KMS-11 (cell line): ENCODE results near the gene CSMD2.

ENCODE experiments used
- H2AFZ ChIP-seq: fragments of 200-600 bp; sonication (generic); 2 replicates; pipeline ENCODE4 v1.6.1; 2016; ENCODE audit warnings: antibody characterized with exemption, mixed run types, low read depth
- H3K27ac ChIP-seq: fragments of 200-600 bp; sonication (generic); 2 replicates; pipeline ENCODE4 v1.6.1; 2016; ENCODE audit warnings: mild to moderate bottlenecking, mixed run types
- H3K27me3 ChIP-seq: fragments of 200-600 bp; sonication (generic); 2 replicates; pipeline ENCODE4 v1.6.1; 2017; ENCODE audit warnings: mild to moderate bottlenecking, low read depth, mixed run types, moderate library complexity; ENCODE audit not compliant: insufficient read depth
- H3K36me3 ChIP-seq: fragments of 200-600 bp; sonication (generic); 2 replicates; pipeline ENCODE4 v1.6.1; 2017; ENCODE audit warnings: mild to moderate bottlenecking, mixed run types; ENCODE audit not compliant: insufficient read depth
- H3K4me1 ChIP-seq: fragments of 200-600 bp; sonication (generic); 2 replicates; pipeline ENCODE4 v1.6.1; 2016; ENCODE audit warnings: mild to moderate bottlenecking, low read depth, mixed run types; ENCODE audit not compliant: poor library complexity, severe bottlenecking
- H3K4me2 ChIP-seq: fragments of 200-600 bp; sonication (generic); 2 replicates; pipeline ENCODE4 v1.7.0; 2016; ENCODE audit warnings: mild to moderate bottlenecking, mixed run types
- H3K4me3 ChIP-seq: fragments of 200-600 bp; sonication (generic); IDR thresholded peaks from 2 replicates; pipeline ENCODE4 v1.6.1; 2017; ENCODE audit warnings: low read depth, low read length, mixed read lengths; ENCODE audit not compliant: insufficient read depth
- H3K79me2 ChIP-seq: fragments of 200-600 bp; sonication (generic); 2 replicates; pipeline ENCODE4 v1.6.1; 2016; ENCODE audit warnings: low read depth, mixed run types; ENCODE audit not compliant: insufficient read depth
- H3K9ac ChIP-seq: fragments of 200-600 bp; sonication (generic); 2 replicates; pipeline ENCODE4 v1.6.1; 2016; ENCODE audit warnings: mild to moderate bottlenecking, mixed run types
- H4K20me1 ChIP-seq: fragments of 200-600 bp; sonication (generic); 2 replicates; pipeline ENCODE4 v1.6.1; 2016; ENCODE audit warnings: mild to moderate bottlenecking, mixed run types; ENCODE audit not compliant: insufficient read depth
- TF ChIP-seq, protein P1 (sequence below): fragments of 200-600 bp; sonication (generic); conservative IDR thresholded peaks from 2 replicates; pipeline ENCODE4 v1.6.1; 2017; ENCODE audit warnings: low read depth, mild to moderate bottlenecking, antibody characterized with exemption, low read length, moderate library complexity, mixed read lengths

Gene CSMD2

DNA sequence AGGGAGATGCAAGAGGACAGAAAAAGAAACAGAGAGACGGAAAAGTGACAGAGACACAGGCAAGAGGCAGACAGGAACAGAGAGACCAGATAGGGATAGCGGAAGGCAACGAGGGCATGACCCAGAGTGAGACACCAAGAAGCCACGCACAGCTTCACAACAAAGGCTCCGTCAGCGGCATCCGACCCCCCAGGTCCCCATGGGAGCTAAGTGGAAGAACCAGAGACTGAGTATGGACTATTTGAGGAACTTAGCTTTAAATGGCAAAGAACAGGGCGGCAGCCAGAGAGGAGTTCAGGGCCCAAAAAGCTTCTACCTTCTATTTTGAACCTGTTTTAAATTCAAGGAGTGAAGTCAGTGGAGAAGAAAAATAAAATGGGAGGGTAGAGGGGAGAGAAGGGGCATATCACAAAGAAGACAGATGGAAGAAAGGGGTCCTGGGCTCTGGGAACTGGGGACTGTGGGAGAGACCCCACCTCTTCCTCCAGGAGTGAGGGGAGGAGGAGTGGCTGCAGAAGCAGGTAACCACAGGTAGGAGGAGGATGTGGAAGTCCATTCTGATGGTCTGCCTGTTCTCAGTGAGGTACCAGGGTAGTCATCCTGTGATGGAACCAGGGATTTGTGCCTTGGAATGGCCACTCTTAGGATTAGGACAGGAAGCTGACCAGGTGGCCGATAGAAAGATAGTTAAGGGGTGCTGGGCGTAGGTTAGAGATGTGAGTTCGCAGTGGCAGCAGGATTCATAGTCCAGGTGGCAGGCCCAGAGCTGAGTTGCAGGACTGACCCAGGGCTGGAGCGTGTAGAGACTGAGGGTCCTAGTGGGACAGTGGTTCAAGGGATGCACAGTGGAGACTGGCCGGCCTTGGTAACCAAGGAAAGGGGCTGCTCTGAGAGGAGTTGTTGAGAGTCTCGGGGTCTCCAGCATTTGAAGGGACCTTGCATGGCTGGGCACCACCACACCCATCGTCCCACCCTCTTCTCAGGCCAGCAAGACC lies 37.7 kb downstream of the CSMD2 start:
- H3K4me3 ChIP-seq: no peak overlapping the region
- no peak overlapping the region for H2AFZ ChIP-seq
- no peaks in the 10 kb centered on the region for H3K27me3 ChIP-seq
- no peak overlapping the region for H3K27ac ChIP-seq
- no peaks in the 10 kb centered on the region for H3K79me2 ChIP-seq
- no peaks in the 10 kb centered on the region for H3K36me3 ChIP-seq
- H4K20me1 ChIP-seq: no peaks in the 10 kb centered on the region
- no peak overlapping the region for H3K9ac ChIP-seq
- TF ChIP-seq, protein P1, sequence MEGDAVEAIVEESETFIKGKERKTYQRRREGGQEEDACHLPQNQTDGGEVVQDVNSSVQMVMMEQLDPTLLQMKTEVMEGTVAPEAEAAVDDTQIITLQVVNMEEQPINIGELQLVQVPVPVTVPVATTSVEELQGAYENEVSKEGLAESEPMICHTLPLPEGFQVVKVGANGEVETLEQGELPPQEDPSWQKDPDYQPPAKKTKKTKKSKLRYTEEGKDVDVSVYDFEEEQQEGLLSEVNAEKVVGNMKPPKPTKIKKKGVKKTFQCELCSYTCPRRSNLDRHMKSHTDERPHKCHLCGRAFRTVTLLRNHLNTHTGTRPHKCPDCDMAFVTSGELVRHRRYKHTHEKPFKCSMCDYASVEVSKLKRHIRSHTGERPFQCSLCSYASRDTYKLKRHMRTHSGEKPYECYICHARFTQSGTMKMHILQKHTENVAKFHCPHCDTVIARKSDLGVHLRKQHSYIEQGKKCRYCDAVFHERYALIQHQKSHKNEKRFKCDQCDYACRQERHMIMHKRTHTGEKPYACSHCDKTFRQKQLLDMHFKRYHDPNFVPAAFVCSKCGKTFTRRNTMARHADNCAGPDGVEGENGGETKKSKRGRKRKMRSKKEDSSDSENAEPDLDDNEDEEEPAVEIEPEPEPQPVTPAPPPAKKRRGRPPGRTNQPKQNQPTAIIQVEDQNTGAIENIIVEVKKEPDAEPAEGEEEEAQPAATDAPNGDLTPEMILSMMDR: no peak
- no peaks in the 10 kb centered on the region for H3K4me1 ChIP-seq
- no peak overlapping the region for H3K4me2 ChIP-seq

DNA sequence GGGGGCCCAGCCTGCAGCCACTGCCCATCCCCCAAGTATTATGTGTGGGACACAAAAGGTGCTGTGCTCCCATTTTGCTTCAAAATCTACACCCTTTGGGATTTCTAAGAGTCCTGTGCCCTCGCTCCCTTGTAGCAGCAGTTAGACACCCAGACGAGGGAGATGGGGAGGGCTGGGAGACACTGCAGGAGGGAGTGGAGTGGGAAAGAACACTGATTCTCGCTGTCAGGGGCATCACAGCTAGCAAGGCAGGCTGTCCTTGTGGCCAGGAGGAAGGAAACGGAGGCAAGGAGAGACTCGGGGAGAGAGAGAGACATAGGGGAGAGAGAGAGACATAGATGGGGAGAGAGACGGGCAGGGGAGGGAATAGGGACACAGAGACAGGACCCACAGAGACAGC lies 38.5 kb downstream of the CSMD2 start:
- Histone ChIP-seq H3K4me1 (no peaks in the 10 kb centered on the region), H3K79me2 (no peaks in the 10 kb centered on the region), H3K4me2 (no peak overlapping the region), H3K4me3 (no peak overlapping the region), H2AFZ (no peak overlapping the region), H3K27ac (no peak overlapping the region), H3K27me3 (no peaks in the 10 kb centered on the region), H4K20me1 (no peaks in the 10 kb centered on the region), H3K36me3 (no peaks in the 10 kb centered on the region), H3K9ac (no peak overlapping the region)
- TF ChIP-seq, protein P1: no peak

DNA sequence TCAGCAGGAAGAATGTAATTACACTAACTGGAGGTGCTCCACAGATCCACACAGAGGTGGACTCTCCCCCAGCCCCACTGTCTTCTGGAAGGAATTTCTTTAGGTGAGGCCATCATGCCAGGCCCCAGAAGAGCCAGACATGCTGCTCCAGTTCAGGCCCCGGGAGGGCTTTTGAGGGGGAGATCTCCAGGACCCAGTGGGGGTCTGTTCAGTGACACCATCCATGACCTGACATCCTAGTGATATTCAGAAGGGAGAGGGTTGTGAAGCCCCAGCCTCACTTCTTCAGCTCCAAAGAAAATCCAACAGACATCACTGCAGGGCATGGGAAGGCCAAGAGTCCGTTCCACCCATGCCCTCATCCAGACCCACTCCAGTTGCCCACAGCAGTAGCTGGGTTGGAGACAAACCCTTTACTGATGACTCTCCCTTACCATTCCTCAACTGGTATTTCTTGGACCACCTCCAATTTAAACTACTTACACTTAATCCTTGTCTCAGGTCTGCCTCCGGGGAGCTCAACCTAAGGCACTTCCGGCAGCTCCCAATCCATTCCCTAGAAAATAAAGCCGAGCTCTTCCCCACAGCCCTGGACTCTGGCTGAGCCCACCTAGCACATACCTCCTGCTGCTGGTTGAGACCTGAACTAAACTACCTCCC lies 39.2 kb downstream of the CSMD2 start:
- Histone ChIP-seq H3K27me3 (no peaks in the 10 kb centered on the region), H3K36me3 (no peaks in the 10 kb centered on the region), H2AFZ (no peak overlapping the region), H3K9ac (no peak overlapping the region), H4K20me1 (no peaks in the 10 kb centered on the region), H3K4me1 (no peaks in the 10 kb centered on the region), H3K4me3 (no peak overlapping the region), H3K4me2 (no peak overlapping the region), H3K79me2 (no peaks in the 10 kb centered on the region), H3K27ac (no peak overlapping the region)
- TF ChIP-seq, protein P1: no peak

DNA sequence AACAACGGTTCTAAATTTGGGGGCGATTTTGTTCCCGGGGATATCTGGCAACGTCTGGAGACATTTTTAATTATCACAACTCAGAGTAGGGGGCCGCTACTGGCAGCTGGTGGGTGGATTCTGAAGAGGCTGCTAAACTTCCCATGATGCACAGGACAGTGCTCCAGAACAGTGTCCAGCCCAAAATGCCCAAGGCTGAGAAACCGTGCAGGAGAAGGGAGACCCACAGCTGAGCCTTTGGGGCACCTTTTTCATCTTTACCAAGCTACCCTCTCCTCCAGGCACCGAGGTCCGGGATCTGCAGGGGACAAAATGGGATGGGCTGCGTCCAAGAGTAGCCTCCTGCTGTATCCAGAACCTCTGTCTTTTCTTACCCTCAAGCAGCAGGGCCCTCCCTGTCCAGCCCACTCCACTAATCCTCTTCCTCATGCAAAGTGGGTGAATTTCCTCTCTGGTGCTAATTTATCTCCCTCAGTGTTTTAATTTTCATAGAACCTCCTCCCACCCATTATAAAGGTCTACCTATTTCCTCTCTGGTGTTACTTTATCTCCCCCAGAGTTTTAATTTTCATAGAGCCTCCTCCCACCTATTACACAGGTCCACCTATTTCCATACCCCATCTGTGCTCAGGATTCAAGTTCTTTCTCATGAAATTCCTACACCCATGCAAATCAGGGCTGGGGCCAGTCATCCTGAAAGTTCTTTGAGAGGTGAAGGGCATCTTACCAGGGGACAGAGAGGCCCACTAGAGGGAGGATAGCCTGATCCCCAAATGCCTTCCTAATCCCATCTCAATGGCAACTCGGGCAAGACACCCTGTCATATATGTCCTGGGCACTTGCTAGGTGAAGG lies 42.7 kb downstream of the CSMD2 start:
- no peak overlapping the region for H3K27ac ChIP-seq

More for the DNA sequence above, 42.7 kb downstream of the CSMD2 start:
- H3K4me1 ChIP-seq: no peaks in the 10 kb centered on the region
- H3K36me3 ChIP-seq: no peaks in the 10 kb centered on the region
- H4K20me1 ChIP-seq: no peaks in the 10 kb centered on the region
- no peak overlapping the region for H2AFZ ChIP-seq
- TF ChIP-seq, protein P1: no peak
- no peak overlapping the region for H3K4me3 ChIP-seq
- H3K4me2 ChIP-seq: no peak overlapping the region
- H3K79me2 ChIP-seq: no peaks in the 10 kb centered on the region
- no peak overlapping the region for H3K9ac ChIP-seq
- no peaks in the 10 kb centered on the region for H3K27me3 ChIP-seq
